ENCODE measurements around the gene VWC2L.

VWC2L gene

DNA sequence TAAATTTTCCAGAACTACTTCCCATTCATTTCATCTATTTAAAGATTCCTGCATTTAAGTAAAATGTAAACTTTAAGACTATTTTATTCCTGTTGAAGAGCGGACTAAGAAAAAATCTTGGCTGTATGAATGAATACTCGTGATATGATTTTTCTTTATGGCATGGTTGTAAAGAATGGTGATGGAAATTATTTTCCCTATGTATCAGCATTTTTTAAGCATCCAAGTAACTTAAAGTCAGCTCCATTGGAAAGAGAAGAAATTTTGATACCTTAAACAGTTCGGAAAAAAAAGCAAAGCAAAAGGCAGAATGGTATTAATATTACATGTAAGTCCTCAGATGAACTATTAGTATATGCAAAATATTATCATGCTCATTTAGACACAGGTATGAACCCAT is 58.9 kb downstream of the VWC2L start:
- DNase-seq, result no peak

DNA sequence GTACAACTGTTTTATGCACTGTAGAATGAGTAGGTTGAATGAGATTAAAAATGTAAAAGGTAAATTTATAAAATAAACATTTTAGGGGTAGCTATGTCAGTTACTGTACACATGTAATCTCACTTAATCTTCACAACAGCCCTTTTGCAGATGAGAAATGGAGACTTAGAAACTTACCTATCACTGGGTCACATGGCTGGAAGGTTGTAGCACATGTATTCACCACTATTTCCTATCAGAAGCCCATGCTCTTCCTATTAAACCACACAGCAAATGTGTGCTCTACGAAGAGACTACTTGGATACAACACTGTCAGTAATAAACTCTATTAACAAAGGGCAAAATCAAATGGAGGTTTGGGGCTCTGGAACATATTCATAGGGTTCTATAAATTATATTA is 60.5 kb downstream of the VWC2L start:
- DNase-seq, result no peak

DNA sequence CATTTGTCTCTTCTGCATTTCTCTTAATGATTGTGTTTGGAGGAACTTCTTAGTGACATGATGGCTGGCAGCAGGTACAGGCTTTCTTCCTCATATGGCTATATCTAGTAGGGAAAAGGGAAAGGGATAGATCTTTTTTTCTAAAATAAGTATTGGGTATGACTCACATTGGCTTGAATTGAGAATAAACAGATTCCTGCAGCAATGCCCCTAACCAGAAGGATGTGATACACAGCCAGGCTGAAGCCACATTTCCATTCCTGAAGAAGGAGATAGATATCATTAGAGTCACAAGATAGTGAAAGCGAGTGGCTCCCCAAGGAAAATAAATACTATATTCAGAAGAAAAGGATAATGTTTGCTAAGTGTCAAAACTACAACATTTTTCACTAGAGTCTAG is 61.1 kb downstream of the VWC2L start:
- no peak for DNase-seq

DNA sequence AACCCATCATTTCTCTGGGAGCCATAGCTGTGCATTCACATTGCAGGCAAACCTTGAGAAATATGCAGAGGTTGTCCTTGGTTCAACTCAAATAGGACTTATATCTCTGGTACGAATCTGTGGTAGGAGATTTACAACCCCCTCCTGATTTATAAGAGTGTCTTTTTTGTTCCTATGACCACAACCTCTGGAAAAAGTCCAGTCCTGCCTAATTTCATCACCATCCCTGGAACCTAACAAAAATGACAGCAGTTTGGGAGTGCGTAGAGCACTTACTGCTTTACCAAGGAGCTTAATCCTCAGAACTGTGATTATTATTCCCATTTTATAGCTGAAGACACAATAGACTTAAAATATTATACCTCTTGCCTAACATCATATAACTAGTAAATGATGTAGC is 66.5 kb downstream of the VWC2L start:
- DNase-seq, result no peak

DNA sequence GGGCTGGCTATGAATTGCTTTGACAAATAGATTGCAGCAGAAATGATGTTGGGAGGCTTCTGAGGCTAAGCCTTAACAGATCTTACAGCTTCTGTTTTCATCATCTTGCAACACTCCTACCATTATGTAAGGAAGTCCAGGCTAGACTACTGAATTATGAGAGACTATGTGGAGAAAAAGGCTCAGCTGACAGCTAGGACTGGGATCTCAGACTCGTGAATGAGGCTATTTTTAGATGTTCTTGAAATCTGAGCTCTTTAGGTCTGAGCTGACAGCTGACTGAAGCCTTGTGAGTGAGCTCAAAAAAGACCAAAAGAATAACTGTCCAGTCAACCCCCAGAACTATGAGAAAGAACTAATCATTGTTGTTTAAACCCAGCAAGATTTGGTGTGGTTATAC is 70.3 kb downstream of the VWC2L start:
- DNase-seq, result no peak

DNA sequence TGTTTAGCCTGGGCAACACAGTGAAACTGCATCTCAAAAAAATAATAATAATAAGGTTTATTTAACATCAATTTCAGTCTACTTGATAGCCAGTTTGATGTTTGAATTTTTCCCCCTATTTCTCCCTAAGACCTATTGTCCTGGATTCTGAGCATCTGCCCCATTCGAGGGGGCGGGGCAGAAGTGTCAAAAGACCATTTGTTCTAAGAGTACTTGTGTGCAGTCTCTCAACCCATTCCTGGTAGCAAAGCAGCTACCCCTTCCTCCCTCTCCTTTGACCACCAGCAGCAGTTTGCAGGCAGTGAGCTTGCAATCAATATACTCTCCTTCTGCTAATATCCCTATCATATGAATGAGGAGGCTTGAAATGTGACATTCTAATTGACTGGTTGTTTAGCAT is 71.9 kb downstream of the VWC2L start:
- no peak for DNase-seq

DNA sequence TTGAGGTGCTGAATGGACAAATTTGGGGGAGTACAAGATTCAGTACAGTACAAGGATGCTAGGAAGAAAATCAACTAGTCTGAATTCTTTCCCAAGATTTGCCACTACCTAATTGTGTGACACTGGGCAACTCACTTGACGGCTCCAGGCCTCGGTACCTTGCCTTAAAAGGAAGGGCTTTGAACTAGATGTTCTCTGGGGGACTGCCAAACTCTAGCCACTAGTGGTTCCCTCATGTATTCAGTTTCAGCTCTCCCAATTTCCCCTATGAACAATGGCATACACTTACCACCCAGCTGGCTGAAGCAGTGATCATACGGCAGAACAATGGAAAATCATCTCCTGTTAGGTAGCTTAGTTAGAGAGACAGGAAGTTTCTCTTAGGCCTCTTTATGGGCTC is 73.4 kb downstream of the VWC2L start:
- no peak for DNase-seq

DNA sequence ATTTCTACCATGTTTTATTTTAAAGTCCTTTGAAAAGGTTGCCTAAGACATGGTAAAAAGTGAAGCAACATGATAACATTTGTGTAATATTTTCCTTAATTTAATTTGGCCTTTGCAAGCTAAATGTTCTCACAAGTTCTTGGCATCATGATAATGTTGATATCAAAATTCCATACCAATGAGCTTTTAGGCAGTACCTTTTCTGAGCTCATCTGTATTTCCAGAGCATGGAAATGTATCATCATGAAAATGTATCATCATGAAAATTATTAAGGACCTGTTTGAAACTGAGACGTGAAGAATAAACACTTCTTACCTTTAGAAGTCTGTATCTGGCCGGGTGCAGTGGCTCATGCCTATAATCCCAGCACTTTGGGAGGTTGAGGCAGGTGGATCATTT is 73.8 kb downstream of the VWC2L start:
- DNase-seq, result no peak

DNA sequence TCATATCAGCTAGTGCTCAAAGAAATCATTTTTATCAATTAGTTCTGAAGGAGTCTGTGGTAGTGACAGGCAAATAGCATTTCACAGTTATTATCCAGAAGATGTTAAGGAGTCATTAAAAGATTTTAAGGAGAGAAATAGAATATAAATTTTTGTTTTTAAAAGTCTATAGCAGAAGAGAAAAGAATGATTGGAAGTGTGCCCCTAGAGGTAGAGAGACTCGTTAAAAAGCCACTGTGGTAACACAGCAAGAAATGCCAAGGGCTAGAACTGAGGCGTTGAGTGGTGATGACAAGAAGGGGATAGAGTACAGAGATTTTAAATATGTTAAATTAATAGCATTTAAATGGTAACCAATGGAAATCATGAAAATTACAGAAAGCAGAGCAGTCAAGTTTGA is 78.3 kb downstream of the VWC2L start:
- DNase-seq, result no peak

DNA sequence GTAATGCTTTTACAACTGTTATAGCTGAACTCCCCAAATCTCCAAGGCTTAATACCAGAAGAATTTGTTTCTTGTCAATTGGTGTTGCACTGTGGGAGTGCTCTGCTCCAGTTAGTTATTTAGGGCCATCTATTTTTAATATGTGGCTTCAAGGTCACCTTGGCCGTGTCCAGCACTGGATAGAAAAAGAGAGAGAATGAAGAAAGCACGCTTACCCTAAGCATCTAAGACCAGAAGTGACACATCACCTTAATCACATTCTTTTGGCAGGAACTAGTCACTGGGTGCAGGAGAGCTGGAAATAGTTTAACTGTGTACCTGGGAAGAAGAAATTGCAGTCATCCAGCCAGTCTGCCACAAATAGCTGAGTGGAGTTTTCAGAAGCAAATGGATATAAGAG is 78.8 kb downstream of the VWC2L start:
- no peak for DNase-seq

DNA sequence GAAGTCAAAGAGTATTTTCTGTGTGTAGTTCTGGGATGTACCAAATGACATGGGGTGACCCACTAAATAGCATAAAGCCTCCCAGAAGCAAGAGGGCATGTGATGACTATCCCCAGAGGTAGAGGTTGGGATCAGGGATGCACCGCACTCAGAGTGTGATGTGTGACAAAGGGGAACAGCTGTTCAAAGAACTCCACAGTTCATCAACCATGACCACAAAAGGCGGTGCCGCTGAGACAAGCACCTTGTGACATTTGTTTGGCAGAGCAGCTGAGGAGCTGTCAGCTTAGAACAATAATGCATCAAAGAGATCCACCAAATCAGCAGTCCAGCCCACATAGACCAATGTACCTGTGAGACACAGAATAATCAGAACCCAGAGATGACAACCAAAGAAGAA is 81.3 kb downstream of the VWC2L start:
- peak; percentile 21 for DNase-seq

DNA sequence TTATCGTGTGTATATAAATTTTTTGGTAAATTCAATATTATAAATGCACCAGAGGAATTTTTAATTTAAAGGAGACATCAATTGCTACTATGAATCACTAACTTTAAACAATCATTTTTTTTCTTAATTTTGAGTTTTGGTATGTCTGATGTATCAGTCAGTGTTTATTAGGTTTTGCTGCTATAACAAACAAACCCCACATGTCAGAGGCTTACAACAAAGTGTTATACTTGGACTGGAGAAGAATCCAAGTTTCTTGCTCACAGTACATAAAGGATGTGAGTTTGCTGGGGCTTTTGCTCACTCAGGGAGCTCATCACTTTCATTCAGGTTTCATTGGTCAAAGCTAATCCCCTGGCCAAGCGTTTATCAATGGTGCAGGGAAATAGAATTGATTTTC is 81.8 kb downstream of the VWC2L start:
- no peak for DNase-seq

DNA sequence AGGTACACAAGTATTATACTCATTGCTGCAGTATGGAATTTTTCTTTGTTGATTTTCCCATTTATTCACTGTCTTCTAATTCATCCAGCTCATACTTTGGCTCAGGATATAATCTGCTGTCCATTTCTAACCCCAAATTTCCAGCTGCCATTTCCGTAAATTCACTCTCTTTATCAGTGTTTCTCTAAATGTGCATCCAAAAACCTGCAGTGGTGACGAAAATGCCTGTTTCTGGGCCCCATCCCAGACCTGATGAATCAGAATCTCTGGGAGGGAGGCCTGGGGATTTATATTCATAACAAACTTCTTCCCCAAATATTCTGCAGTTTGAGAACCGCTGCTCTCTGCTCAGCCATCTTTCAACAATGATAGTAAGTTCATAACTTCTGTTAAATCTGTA is 86.6 kb downstream of the VWC2L start:
- no peak for DNase-seq

DNA sequence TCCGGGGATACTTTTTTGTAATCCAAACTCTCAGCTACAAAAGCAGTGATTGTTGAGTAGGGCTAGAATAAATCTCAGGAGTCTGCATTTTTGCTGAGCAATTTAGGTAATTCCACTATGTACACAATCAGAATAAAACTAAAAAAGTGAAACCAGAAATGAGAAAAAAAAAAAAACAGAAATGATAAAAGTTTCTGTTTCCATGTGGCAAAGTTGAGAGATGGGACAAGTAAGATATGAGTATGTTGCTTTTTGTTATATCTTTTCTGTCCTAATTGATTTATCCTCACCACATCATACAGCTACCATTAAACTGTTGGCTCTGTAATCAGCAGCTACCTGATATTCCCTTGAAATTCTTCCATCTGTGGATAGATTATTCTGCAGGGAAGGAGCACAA is 92.7 kb downstream of the VWC2L start:
- no peak for DNase-seq

DNA sequence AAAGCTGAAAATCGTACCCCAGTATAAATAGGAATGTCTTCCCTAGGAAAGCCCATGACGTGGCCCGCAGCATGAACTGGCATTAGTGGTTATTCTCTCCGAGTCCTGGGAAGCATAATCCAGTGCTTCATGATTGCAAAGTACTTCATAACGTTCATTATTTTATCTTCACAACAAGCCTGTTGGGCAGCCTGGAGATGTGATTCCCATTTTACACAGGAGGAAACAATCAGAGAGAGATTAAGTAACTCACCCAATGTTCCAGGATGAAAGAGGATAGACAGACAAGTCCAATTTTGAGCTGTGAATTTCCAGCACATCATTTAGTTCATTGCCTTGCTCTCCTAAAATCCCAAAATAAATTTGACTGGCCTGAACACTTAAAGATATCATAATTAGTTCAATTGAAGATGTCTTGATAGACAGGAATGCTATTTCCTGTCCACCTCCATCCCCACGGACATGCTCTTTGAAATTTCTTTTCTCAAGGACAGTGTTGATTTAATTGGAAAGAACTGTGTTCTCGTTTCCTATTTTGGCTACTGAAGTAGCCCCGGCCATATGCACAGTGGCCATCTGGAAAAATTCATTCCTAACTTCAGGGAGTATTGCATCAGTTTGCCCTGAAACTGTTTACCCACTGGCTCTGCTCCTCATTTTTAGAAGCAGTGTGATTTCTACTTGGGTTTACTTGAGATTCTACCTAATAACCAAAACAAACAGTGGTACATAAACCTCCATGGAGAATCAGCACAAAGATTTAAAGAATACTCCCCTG is 93.9 kb downstream of the VWC2L start:
- no peak for DNase-seq

DNA sequence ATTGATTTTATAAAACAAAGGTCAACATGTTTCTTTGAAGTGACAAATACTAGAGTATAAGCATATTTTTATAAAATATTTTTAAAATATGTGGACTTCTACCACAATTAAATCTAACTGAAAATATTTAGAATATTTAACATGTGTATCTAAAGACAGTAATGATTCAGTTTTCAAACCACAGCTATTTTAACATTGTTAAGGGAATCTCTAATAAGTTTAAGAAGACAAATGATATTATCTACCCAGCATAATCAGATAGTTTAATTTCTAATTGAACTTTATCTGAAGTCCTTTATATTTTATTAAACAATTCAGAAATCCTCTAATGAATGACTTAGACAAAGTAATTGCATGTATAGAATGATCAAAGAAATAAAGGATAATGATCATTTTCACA is 96.2 kb downstream of the VWC2L start:
- no peak for DNase-seq

DNA sequence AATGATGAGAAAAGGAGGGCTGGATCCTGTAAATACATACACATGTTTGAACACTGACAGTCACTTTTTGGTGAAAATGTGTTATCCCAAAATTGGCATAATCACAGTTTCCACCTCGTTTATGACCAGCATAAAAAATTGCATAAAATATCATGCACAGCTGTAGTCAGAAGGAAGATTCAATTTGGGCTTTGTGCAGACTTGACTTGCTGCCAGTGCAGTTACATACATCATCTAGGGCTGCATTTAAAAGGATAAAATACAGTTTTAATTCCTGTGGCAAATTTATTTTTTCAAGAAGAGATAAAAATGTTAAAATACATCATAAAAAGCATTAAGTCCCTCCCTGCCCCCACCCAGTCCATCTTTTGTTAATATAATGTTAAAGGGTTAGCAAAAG is 103.8 kb downstream of the VWC2L start:
- no peak for DNase-seq

DNA sequence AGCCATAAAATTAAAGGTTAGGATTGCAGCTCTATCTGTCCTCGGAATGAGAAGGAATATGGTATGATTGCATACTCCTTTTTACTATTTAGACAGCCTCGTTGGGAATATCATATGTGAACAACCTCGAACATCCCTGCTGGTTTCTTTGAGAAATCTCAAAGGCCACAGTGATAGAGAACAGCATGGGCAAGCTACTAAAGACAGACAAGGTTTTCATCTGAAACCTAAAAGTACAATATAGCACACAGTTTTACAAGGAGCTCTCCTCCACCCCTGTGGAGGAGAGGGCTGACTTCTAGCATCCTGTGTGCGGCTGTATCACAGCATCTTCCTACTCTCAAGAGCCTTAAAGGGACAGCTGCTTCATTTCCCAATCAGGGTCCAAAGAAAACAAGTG is 104.3 kb downstream of the VWC2L start:
- DNase-seq, result no peak

DNA sequence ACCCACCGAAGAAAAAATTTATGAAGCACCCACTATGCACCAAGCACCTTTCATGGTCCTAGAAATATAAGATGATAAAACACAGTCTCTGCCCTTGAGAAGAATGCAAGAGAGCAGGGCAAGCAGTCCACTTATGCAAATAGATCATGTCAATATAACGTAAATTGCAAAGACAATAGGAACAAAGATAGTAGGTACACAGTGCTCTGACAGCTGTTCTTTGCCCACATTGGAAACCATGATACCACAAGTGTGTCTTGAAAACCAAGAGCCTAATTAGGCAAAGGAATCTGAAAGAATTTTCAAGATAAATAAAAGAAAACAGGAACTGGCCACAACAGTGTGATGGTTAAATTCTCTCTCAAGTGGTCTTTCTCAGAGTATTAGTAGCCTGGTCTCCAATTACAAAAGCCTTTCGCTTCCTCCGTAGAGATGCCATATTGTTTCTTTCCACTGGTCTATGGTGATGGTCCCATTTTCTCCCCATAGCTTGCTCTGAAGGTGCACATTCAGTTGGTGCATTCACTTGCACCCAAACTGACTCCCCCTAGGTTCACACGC is 108.5 kb downstream of the VWC2L start:
- DNase-seq, result no peak

DNA sequence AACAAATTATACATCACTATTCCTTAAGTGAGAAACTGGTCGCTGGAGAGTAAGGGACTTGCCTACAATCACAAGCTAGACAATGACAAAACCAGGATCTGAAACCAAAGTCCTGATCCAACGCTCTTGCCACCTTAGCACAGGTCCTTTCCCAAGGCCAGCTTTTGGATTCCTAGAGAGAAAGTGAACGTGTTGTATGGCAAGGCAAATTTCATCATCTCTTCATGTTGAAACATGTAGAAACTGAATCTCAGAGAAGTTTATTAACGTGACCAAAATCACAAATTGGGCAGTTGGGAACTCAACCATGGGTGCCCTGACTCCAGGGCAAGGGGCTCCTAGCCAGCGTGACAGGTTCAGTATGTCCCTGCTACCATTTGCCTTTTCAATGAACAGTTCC is 118.2 kb downstream of the VWC2L start:
- DNase-seq, result no peak

DNA sequence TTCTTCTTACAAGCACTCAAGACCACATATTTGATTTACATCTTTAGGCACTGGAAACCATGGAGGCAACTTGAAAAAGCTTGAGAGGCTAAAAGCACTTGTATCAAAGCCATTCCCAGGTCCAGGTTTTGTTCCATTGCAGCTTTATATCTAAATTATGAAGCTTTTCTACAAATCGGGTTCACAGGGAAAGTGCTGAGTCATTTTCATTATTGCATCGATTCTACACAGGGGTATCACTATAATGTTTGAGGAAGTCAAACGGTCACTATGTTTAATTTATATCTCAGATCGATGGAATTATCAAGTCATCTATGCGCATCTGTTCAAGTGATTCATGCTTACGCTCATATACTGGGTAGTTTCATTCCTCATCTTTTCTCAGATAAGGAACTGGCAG is 118.7 kb downstream of the VWC2L start:
- no peak for DNase-seq

DNA sequence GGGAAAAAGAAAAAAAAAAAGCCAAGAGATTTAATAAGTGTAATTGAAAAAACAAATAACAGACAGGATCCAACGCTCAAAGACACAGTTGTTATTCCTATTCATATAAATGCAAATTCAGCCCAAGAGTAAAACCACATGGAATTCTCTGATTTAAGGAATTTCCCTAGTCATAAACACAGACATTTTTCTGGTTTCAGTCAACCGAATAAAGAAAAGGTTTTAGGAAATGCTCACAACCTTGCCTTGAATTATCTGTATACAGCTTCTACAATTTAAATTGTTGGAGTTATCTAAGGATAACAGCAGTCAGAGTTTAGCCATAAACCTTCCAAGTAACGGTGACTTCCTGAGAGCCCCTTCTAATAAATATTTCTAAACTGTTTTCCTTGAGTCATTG is 122.7 kb downstream of the VWC2L start:
- DNase-seq, result no peak

DNA sequence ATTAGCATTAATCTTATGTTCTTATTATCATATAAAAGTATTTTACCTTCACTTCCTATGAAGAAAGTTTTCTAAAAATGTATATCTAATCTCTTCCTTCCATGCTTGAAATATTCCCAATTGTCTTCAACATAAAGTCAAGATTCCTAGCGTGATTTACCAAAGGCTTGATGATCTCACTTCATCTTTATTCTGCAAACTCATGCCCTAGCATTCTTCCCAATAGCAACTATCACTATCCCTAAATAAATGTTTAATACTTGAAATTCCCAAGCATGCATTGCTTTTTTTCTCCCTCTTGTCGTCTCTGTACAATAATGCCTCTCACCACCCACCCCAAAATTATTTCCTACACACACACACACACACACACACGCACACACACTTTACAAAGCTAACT is 125.8 kb downstream of the VWC2L start:
- DNase-seq, result no peak

DNA sequence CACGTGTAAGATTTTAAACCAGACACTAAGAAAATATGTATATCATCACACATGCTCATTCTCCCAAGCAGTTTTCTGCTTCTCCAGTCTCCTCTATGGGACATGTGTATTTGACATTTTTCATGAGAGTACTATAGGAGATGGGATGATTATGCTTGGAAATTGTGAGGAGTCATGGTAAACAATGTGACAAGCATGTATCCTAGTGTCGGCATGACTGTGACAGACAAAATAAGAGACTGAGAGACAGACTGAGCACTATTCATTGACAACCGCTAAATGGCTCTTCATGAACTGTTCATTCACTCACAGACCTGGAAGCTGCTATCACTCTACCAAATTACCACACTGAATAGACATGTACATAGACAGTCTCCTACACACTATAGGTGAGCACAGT is 127.1 kb downstream of the VWC2L start:
- no peak for DNase-seq

DNA sequence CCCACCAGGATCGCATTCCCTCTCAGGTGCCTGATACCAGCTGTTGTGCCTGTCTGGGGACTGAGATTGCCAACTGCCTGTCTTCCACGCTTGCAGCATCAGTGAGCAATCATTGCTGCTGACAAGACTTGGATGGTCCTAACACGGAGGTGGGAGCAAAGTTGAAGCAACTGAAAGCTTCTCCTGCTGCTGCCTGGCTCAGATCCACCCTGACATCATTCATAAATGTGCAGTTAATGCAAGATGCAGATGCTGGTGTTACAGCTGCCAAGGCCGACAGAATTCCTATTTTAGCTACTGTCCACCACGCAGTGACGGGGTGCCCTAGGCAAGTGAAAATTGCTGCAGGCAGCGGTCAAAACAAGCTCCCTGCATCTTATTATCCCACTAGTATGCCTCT is 131.4 kb downstream of the VWC2L start:
- no peak for DNase-seq

Data from NCI-H1436 (cell line).